Neural progenitor cell (in vitro differentiated cells): Measurements from ENCODE around the gene FHOD3.

Source experiments
- CTCF ChIP-seq: fragments of 200-600 bp; sonication (generic); IDR thresholded peaks from 2 replicates; pipeline ENCODE4 v1.5.1; 2017; ENCODE audit warnings: antibody characterized with exemption, mild to moderate bottlenecking
- EZH2 ChIP-seq: fragments of 200-600 bp; sonication (generic); IDR thresholded peaks from 2 replicates; pipeline ENCODE4 v1.6.1; 2017; ENCODE audit warnings: antibody characterized with exemption, mild to moderate bottlenecking, moderate library complexity
- EZH2phosphoT487 ChIP-seq: fragments of 200-600 bp; sonication (generic); IDR thresholded peaks from 2 replicates; pipeline ENCODE4 v1.6.1; 2017; ENCODE audit warnings: antibody characterized with exemption

- TF ChIP-seq CTCF (no peak), EZH2 (no peak), EZH2phosphoT487 (no peak)
These were observed 51.5 kb downstream of the FHOD3 start for GRCh38 chr18:36348971-36349417.
